Nephron (organoid): ENCODE results near the gene XXYLT1.

Experiments used
- H3K27ac Mint-ChIP-seq, 3 experiments: 2 replicates each; pipeline ENCODE4 v1.8.0; 2020; ENCODE audit warnings: mixed read lengths in 3 of 3, mild to moderate bottlenecking in 2 of 3, moderate library complexity in 1 of 3
- H3K27me3 Mint-ChIP-seq: 2 replicates; pipeline ENCODE4 v1.8.0; 2021; ENCODE audit warnings: low read depth, mild to moderate bottlenecking, moderate library complexity, mixed read lengths
- H3K36me3 Mint-ChIP-seq: 2 replicates; pipeline ENCODE4 v1.8.0; 2020; ENCODE audit warnings: low read depth, mixed read lengths
- H3K4me1 Mint-ChIP-seq: 2 replicates; pipeline ENCODE4 v1.8.0; 2020; ENCODE audit warnings: mixed read lengths
- H3K4me3 Mint-ChIP-seq, 3 experiments: 2 replicates each; pipeline ENCODE4 v1.8.0; 2020; ENCODE audit warnings: mild to moderate bottlenecking in 3 of 3, mixed read lengths in 3 of 3, moderate library complexity in 2 of 3
- H3K9me3 Mint-ChIP-seq: 2 replicates; pipeline ENCODE4 v1.8.0; 2020; ENCODE audit warnings: mixed read lengths
- TF ChIP-seq, protein P1 (sequence below), 3 experiments: fragments of 200-600 bp; sonication (generic); IDR thresholded peaks; one replicate each; pipeline ENCODE4 v1.5.0; 2021; ENCODE audit warnings: antibody characterized with exemption in 3 of 3; ENCODE audit not compliant: unreplicated experiment in 3 of 3

Gene XXYLT1

DNA sequence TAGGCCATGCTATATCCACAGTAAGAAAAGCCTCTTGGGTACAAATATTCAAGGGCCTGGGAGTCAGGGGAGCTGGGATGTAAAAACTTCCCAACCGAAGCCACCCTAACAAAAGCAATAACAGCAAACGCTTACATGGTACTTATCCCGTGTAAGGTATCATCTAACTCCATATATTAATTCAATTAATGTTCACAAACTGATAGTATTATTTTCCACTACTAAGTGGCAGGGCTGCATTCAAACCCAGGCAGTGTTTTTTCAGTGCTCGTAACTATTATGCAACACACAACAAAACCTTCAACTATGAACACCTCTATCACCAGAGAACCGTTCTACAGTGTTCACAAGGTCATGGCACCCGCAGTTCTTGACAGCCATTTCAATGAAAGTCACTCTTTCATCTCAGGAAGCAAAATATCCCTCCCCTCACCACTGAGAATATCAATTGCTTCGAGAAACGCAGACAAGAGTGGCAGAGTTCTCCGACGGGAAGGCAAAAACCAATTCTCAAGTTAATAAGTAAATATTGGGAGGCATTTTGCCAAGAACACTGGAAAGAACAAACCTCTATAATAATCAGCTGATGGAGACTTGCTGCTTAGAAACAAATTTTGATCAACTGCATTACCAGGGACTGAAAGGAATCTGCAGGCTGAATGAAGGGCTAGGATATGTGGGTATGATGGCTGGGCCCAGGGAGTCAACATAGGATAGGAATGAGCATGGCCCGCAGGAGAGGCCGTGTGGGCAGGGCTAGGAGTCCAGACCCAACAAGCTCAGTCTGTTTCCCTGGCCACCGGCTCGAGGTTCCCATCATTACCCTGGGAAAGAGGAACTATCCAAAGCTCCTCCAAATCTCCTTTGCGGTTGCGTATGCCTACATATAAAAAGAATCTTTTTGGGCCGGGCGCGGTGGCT is 72.3 kb downstream of the XXYLT1 start:
- TF ChIP-seq, protein P1, sequence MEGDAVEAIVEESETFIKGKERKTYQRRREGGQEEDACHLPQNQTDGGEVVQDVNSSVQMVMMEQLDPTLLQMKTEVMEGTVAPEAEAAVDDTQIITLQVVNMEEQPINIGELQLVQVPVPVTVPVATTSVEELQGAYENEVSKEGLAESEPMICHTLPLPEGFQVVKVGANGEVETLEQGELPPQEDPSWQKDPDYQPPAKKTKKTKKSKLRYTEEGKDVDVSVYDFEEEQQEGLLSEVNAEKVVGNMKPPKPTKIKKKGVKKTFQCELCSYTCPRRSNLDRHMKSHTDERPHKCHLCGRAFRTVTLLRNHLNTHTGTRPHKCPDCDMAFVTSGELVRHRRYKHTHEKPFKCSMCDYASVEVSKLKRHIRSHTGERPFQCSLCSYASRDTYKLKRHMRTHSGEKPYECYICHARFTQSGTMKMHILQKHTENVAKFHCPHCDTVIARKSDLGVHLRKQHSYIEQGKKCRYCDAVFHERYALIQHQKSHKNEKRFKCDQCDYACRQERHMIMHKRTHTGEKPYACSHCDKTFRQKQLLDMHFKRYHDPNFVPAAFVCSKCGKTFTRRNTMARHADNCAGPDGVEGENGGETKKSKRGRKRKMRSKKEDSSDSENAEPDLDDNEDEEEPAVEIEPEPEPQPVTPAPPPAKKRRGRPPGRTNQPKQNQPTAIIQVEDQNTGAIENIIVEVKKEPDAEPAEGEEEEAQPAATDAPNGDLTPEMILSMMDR (IDR thresholded peaks at IDR 0.05; ENCODE audit: unreplicated experiment in 3 of 3): no peak
- Mint-ChIP-seq H3K27ac (peak overlapping the region; percentile 6 to 52 (median 36)), H3K4me3 (no peak overlapping the region), H3K36me3 (no peaks in the 10 kb centered on the region), H3K4me1 (peaks cover 43% of the 10 kb centered on the region), H3K9me3 (no peaks in the 10 kb centered on the region), H3K27me3 (no peaks in the 10 kb centered on the region)

DNA sequence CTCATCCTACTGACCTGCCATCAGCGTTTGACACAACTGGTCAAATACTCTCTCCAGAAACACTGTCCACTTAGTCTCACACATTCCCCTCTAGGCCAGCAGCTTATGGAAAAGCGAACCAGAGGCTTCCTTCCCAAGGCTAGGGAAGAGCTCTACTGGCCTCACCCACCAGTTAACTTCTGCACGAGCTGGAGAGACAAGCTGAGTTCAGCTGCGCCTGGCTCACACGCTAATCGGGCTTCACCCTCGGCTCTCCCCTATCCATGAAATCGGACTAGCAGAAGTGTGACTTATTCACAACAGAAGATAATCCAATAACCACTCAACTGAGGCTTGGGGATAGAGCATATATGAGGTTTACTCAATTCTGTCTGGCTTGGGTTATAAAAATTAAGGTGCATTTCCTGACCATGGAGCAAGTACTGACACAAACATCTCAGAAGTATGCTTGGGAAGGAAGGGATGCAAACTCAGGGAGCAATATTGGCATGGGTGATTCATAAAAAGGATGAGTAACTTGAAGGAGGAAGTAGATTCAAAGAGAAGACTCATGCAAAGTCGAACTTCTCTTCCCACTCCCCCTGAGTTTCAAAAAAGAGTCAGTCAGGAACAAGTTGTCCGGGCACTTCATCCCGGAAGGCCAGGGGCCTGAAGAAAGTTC is 73.1 kb downstream of the XXYLT1 start:
- no peaks in the 10 kb centered on the region for H3K9me3 Mint-ChIP-seq
- TF ChIP-seq, protein P1 (IDR thresholded peaks at IDR 0.05; ENCODE audit: unreplicated experiment in 3 of 3): no peak
- H3K4me1 Mint-ChIP-seq: peaks cover 38% of the 10 kb centered on the region

DNA sequence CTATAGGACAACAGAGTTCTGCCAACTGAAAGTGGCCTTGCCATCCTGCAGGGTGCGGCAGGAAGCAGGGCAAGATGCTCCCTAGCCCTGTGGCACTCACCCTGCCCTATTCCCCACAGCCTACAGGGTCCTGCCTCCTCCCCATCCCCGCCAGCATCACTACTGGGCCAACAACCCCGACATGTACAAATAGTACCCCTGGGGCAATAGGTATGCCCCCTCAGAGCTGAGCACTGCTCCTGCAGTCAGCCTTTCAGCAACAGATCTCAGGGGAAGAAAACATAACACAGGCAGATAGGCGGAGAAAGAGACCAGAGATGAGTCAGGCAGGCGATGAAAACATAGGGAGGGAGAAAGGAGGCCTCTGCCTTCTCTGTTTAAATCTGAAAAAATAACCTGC is 74.7 kb downstream of the XXYLT1 start:
- TF ChIP-seq, protein P1 (IDR thresholded peaks at IDR 0.05; ENCODE audit: unreplicated experiment in 3 of 3): no peak
- H3K4me3 Mint-ChIP-seq: no peak overlapping the region
- peaks cover 10% of the 10 kb centered on the region for H3K36me3 Mint-ChIP-seq
- peaks cover 10% of the 10 kb centered on the region for H3K9me3 Mint-ChIP-seq
- peaks cover 35% of the 10 kb centered on the region for H3K4me1 Mint-ChIP-seq
- peak overlapping the region; percentile 9 to 49 (median 22) for H3K27ac Mint-ChIP-seq
- no peaks in the 10 kb centered on the region for H3K27me3 Mint-ChIP-seq

More for the DNA sequence above, 73.1 kb downstream of the XXYLT1 start:
- Mint-ChIP-seq H3K4me3 (no peak overlapping the region), H3K27ac (peak overlapping the region in 2 of 3 experiments; percentile 15 to 16), H3K27me3 (no peaks in the 10 kb centered on the region), H3K36me3 (no peaks in the 10 kb centered on the region)

GRCh38 chr3:195195321-195196209 is 75.4 kb downstream of the XXYLT1 start:
- no peak overlapping the region for H3K4me3 Mint-ChIP-seq
- H3K27me3 Mint-ChIP-seq: no peaks in the 10 kb centered on the region
- H3K36me3 Mint-ChIP-seq: peaks cover 14% of the 10 kb centered on the region
- H3K9me3 Mint-ChIP-seq: peaks cover 14% of the 10 kb centered on the region
- H3K4me1 Mint-ChIP-seq: peaks cover 32% of the 10 kb centered on the region
- TF ChIP-seq, protein P1 (IDR thresholded peaks at IDR 0.05; ENCODE audit: unreplicated experiment in 3 of 3): no peak
- H3K27ac Mint-ChIP-seq: peak overlapping the region in 1 of 3 experiments; percentile 22

DNA sequence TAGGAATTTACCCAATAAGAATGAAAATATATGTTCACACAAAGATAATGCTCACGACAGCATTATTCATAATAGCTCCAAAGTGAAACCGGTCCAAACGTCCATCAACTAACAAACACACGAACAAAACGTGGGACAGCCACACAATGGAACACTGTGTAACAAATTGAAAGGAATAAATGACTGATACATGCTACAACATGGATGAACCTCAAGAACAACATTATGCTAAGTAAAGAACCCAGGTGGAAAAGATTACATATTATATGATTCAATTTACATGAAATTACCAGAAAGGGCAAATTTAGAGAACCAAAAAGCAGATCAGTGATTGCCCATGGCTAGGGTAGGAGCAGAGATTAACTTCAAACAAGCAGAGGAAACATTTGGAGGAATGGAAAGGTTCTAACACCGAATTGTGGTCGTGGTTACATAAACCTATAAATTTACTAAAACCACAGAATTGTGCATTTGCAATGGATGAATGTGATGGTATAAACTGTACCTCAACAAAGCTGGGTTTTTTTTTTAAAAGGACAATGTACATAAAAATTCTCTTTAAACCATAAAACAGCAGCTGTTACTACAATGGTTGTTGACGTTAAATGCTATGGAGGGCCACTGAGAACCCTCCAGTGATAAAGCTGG is 76.3 kb downstream of the XXYLT1 start:
- H3K9me3 Mint-ChIP-seq: peaks cover 17% of the 10 kb centered on the region
- H3K4me3 Mint-ChIP-seq: no peak overlapping the region
- peaks cover 32% of the 10 kb centered on the region for H3K4me1 Mint-ChIP-seq
- TF ChIP-seq, protein P1 (IDR thresholded peaks at IDR 0.05; ENCODE audit: unreplicated experiment in 3 of 3): no peak
- peak overlapping the region; percentile 8 to 55 (median 17) for H3K27ac Mint-ChIP-seq
- no peaks in the 10 kb centered on the region for H3K27me3 Mint-ChIP-seq
- peaks cover 16% of the 10 kb centered on the region for H3K36me3 Mint-ChIP-seq
